Motor neuron (in vitro differentiated cells): Measurements from ENCODE around the gene UNC5A. TPM values are rescaled to one million over a fixed set of nuclear protein-coding genes. Genes with fewer than 3 reads are reported as not detected.

Experiments
- ATAC-seq, 8 experiments: fragments of 200-7000 bp; cut with Tn5 transposase; replicated peaks in 6 of 8; 2 replicates each; pipeline ENCODE4 v1.8.0; 2021; ENCODE audit warnings: mild to moderate bottlenecking in 8 of 8, moderate library complexity in 8 of 8
- H3K27ac ChIP-seq, 2 donors: fragments of 250-450 bp; sonication (Bioruptor Pico); 2 replicates each; pipeline ENCODE4 v1.9.0; 2021; ENCODE audit warnings: antibody characterized with exemption in 2 of 2, mild to moderate bottlenecking in 2 of 2, moderate library complexity in 1 of 2
- H3K4me1 ChIP-seq, 2 donors: fragments of 250-450 bp; sonication (Bioruptor Pico); replicated peaks in 1 of 2; 2 replicates each; pipeline ENCODE4 v1.6.1; 2021; ENCODE audit warnings: antibody characterized with exemption in 2 of 2, mild to moderate bottlenecking in 2 of 2, moderate library complexity in 1 of 2
- H3K4me3 ChIP-seq, 5 donors: fragments of 250-450 bp; sonication (Bioruptor Pico); 2 replicates each; pipeline ENCODE4 v1.9.0; 2021; ENCODE audit warnings: antibody characterized with exemption in 5 of 5, mild to moderate bottlenecking in 5 of 5, moderate library complexity in 4 of 5
- WGBS, 10 experiments: fragments of 450-650 bp; shearing (Covaris generic); methylation state at CpG; one replicate each; pipeline ENCODE4 v1.0.0; 2022; 5-methylcytosine and 5-hydroxymethylcytosine counted together
- in situ Hi-C, 9 experiments: fragments of 400-800 bp; cut with MboI; loops; one replicate each; pipeline ENCODE4 v1.15.0; 2021; ENCODE audit warnings: low sequenced_read_pairs in 9 of 9, low pct_unique_long_range_greater_than_20kb in 2 of 9; ENCODE audit not compliant: unreplicated experiment in 9 of 9
- total RNA-seq, 8 experiments: library from RNA; unstranded; fragments of 300-600 nt; gene quantifications; 2 replicates each; pipeline versions ENCODE4 v1.2.3 to v1.2.4, GENCODE V29; 2022

Gene UNC5A
- total RNA-seq, 8 experiments from 2014 or later = 0.22 to 4.4 (median 0.92) TPM

DNA sequence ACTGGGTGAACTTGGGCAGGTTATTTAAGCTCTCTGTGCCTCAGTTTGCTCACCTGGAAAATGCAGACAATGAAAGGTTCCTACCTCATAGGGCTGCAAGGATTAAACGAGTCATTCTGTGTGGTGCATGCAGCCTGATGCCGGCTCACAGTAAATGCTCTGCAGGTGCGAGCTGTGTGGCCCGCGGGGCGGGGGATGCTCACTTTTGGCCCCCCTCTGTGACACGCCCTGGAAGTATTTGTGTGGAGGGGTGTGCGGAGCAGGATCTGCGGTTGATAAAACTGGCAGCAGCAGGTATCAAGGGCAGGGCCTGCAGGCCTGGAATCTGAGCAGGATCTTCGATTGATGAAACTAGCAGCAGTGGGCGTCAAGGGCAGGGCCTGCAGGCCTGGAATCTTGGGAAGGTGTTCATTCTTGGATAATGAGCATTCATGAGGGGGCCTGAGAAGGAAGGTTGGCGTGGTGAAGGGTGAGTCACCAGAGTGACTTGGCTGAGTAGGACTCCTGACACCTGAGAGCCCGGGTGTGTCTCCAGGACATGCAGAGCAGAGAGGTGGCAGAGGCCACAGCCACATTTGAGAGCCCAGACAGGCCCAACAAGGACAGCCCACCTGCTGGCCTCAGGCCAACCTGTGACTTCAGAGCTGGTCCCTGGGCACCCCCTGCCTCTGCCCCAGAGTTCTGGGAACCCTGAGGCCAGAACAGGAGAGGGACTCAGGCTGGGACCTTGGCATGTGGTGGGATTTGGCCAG lies 11.9 kb downstream of the UNC5A start:
- no peak overlapping the region for H3K4me3 ChIP-seq
- peak in 5 of 8 experiments; percentile 7 to 37 (median 11) for ATAC-seq
- in situ Hi-C loops = no loop called here
- 43 to 100% (median 69%) methylated on average over 1 to 8 of the region's 13 CpGs; no CpG with 5 or more reads in 3 of the 10 experiments for WGBS, 10 experiments
- peaks cover 15 to 21% of the 10 kb centered on the region in 2 donors for H3K4me1 ChIP-seq
- peak overlapping the region; percentile 22 to 78 for H3K27ac ChIP-seq

DNA sequence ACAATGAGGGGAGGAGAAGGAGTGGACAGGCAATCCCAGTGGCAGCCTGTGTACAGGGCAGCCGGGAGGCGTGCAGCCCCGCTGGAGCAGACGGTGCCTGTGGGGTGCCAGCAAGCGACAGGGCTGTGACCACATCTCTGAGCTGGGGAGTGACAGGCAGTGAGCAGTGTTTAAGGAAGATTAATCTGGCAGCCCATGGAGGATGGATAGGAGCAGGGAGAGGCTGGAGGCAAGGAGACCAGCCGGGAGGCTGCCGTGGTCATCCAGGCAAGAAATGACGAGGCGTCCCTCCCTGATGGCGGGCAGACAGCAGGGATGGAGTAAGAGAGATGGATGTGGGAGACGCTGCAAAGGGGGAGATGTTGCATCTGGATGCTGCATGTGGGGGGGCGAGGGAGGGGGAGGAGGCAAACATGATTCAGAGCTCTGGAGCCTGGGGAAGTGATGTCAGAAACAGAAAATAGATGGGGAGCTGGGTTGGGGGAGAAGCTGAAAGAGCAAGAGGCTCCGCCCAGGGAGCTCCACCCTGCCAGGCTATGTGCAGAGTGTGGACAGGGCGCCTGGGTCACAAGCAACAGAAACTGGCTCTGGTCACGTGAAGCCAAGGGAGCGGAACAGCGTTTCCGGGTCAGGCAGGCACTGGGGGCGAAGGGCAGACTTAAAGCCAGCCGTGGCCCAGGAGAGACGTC lies 12.6 kb downstream of the UNC5A start:
- ATAC-seq = peak in 7 of 8 experiments; percentile 60 to 89 (median 86)
- in situ Hi-C loops = no loop called here
- Histone ChIP-seq H3K4me1 (peaks cover 15 to 22% of the 10 kb centered on the region in 2 donors), H3K4me3 (no peak overlapping the region), H3K27ac (peak overlapping the region; percentile 27 to 78)
- WGBS, 10 experiments = 67 to 100% methylated on average over 5 of the region's 21 CpGs; no CpG with 5 or more reads in 8 of the 10 experiments

DNA sequence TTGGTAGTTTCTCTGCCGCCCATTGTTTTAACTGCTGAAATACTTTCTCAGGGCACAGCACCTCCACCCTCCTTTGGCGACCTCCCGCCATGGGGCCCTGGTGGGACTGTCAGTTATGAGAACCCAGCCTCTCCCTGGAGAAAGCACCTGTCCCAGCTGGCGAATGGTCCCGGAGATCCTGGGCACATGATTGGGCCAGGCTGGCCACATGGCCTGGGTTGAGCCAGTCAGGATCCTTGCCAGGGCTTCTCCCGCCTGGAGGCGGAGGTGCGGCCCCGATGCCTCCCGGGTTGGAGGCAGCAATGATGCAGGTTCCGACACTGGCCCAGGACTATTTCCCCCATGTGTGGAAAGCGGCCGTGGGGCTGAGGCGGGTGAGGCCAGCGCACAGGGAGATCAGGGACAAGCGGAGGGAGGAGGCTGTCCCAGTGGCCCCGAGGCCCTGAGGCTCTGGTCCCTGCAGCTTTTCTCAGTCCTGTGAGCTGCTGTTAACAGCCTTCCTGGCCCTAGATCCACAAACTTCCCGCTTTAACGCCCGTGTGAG lies 13.6 kb downstream of the UNC5A start:
- 0 to 79% (median 60%) methylated on average over 1 to 14 of the region's 20 CpGs; no CpG with 5 or more reads in 1 of the 10 experiments for WGBS, 10 experiments
- Histone ChIP-seq H3K4me1 (peaks cover 18 to 20% of the 10 kb centered on the region in 2 donors), H3K4me3 (no peak overlapping the region), H3K27ac (no peak overlapping the region)
- in situ Hi-C loops = no loop called here
- peak in 1 of 8 experiments; percentile 68 for ATAC-seq

DNA sequence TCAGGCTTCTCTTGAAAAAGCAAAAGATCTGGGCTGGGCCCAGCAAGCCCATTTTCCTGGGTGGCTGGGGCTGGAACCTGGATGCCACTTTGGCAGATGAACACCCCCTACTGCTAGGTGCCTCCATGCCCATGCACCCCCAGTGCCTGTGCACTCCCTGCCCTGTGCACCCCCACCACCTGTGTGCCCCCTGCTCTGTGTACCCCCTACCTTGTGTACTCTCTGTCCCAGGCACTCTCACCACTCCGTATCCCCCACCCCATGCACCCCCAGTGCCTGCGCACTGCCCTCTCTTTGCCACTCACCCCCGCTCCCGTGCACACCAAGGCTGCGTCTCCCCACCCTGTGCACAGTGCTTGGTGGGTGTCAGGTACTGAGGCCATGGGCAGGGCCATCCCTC lies 14.2 kb downstream of the UNC5A start:
- Histone ChIP-seq H3K4me1 (peaks cover 18 to 20% of the 10 kb centered on the region in 2 donors), H3K27ac (no peak overlapping the region), H3K4me3 (no peak overlapping the region)
- 67% methylated on average over 2 of the region's 5 CpGs; no CpG with 5 or more reads in 9 of the 10 experiments for WGBS, 10 experiments
- in situ Hi-C loops = loop anchor here in 1 of 9 experiments (25.0 kb wide), 1 partner anchor 87 kb away; no protein-coding TSS in a partner anchor
- ATAC-seq = no peak

DNA sequence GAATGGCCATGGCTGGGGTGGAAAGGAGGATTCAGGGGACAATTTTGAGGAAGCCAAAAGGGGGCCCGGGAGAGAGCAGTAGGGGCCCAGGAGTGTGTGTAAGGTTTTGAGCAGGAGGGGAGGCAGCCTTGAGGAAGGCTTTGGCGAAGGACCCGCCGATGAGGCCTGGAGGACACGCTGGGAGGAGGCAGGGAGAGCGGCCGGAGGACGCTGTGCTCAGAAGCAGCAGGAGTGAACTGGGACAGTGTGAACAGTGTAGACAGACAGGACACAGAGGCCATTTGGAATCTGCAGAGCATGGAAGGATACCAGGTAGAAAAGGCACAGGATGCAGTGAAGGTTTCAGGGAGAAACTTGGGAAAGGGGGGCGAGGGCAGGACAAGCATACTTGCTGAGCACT lies 14.9 kb downstream of the UNC5A start:
- H3K4me1 ChIP-seq = peaks cover 20 to 22% of the 10 kb centered on the region in 2 donors
- WGBS, 10 experiments = 0 to 100% (median 80%) methylated on average over 1 to 4 of the region's 9 CpGs; no CpG with 5 or more reads in 5 of the 10 experiments
- no peak overlapping the region for H3K4me3 ChIP-seq
- no peak overlapping the region for H3K27ac ChIP-seq
- ATAC-seq = no peak
- in situ Hi-C loops = loop anchor here in 1 of 9 experiments (25.0 kb wide), 1 partner anchor 88 kb away; no protein-coding TSS in a partner anchor

DNA sequence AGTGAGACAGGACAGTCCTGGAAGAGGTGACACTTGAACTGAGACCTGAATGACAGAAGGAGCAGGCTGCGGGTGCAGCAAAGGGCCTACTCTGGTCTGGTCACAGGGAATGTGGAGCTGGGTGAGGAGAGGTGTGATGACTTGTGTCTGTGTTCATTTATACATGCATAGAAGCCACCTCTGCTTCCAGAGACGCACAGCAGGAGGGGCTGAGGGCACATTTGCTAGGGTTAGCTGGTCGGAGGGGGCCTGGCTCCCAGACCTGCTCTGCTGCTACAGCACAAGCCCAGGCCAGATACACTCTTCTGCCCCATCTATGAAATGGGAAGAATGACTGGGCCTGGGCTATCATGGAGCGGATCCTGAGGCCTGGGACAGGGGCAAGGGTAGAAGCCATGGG lies 15.6 kb downstream of the UNC5A start:
- no peak overlapping the region for H3K27ac ChIP-seq
- ATAC-seq = no peak
- H3K4me1 ChIP-seq = peaks cover 21 to 29% of the 10 kb centered on the region in 2 donors
- WGBS, 10 experiments = 20 to 86% (median 72%) methylated on average over 1 to 2 of the region's 4 CpGs; no CpG with 5 or more reads in 6 of the 10 experiments
- no peak overlapping the region for H3K4me3 ChIP-seq
- in situ Hi-C loops = loop anchor here in 1 of 9 experiments (25.0 kb wide), 1 partner anchor 89 kb away; no protein-coding TSS in a partner anchor

DNA sequence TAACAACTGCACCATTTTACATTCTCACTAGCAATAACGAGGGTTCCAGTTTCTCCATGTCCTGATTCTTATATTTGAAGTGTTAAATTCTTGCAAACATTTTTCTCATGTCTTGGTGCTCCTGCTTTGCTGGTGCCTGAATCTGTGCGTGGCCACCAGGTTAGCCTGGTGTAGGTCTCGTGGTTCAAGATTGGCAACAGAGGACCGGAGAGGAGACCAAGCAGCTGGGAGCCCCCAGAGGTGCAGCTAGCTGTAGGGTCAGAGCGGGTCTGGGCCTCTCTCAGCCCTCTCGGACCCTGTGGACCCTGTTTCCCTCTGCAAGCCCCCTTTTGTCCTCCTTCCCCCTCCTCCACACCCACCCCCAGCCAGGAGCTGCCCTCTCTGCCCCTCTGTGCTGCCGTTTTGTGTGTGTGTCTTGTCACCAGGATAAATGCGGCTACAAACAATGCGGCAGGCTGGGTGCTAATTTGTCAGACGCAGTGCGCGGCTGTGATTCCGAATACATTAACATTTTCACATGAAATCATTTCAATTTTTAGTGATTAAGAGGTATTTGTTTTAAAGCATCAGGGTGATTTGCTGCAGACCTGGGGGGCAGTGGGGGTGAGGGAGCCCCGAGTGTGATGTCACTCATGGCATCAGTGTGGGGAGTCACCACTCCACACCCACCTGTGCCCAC lies 17.5 kb downstream of the UNC5A start:
- ATAC-seq = peak in 1 of 8 experiments; percentile 11
- in situ Hi-C loops = loop anchor here in 1 of 9 experiments (25.0 kb wide), 1 partner anchor 91 kb away; no protein-coding TSS in a partner anchor
- no peak overlapping the region for H3K27ac ChIP-seq
- WGBS, 10 experiments = 20 to 80% (median 61%) methylated on average over 1 to 5 of the region's 14 CpGs; no CpG with 5 or more reads in 3 of the 10 experiments
- peaks cover 18 to 28% of the 10 kb centered on the region in 2 donors for H3K4me1 ChIP-seq
- no peak overlapping the region for H3K4me3 ChIP-seq

DNA sequence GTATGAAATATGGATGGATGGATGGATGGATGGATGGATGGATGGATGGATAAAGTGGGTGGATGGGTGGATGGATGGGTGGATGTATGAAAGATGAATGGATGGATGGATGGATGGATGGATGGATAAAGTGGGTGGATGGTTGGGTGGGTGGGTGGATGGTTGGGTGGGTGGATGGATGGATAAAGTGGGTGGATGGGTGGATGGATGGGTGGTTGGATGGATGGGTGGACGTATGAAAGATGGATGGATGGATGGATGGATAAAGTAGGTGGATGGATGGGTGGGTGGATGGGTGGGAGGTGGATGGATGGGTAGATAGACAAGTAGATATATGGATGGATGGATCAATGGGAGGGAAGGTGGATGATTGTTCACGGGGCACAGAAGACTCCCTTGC lies 19.0 kb downstream of the UNC5A start:
- H3K27ac ChIP-seq = no peak overlapping the region
- no peak overlapping the region for H3K4me3 ChIP-seq
- in situ Hi-C loops = loop anchor here in 1 of 9 experiments (25.0 kb wide), 1 partner anchor 92 kb away; no protein-coding TSS in a partner anchor
- WGBS, 10 experiments = 80% methylated on average over 1 of the region's 2 CpGs; no CpG with 5 or more reads in 9 of the 10 experiments
- ATAC-seq = no peak
- peaks cover 13 to 26% of the 10 kb centered on the region in 2 donors for H3K4me1 ChIP-seq

DNA sequence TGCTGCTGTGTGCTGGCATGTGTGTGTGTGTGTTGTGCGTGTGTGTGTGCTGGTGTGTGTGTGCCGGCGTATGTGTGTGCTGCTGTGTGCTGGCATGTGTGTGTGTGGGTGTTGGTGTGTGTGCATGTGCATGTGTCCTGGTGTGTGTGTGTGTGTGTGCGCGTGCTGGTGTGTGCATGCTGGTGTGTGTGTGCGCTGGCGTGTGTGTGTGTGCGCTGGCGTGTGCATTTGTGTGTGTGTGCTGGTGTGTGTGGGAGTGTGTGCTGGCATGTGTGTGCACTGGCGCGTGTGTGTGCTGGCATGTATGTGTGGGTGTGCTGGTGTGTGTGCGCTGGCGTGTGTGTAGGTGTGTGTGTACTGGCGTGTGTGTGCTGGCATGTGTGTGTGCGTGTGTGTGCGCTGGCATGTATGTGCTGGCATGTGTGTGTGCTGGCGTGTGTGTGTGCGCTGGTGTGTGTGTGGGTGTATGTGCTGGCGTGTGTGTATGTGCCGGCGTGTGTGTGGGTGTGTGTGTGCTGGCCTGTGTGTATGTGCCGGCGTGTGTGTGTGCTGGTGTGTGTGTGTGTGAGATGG lies 20.1 kb downstream of the UNC5A start:
- no peak overlapping the region for H3K27ac ChIP-seq
- ATAC-seq = peak in 1 of 8 experiments; percentile 11
- no peak overlapping the region for H3K4me3 ChIP-seq
- 40 to 100% (median 78%) methylated on average over 1 to 7 of the region's 23 CpGs; no CpG with 5 or more reads in 2 of the 10 experiments for WGBS, 10 experiments
- peaks cover 13 to 30% of the 10 kb centered on the region in 2 donors for H3K4me1 ChIP-seq
- in situ Hi-C loops = loop anchor here in 1 of 9 experiments (25.0 kb wide), 1 partner anchor 93 kb away; no protein-coding TSS in a partner anchor

DNA sequence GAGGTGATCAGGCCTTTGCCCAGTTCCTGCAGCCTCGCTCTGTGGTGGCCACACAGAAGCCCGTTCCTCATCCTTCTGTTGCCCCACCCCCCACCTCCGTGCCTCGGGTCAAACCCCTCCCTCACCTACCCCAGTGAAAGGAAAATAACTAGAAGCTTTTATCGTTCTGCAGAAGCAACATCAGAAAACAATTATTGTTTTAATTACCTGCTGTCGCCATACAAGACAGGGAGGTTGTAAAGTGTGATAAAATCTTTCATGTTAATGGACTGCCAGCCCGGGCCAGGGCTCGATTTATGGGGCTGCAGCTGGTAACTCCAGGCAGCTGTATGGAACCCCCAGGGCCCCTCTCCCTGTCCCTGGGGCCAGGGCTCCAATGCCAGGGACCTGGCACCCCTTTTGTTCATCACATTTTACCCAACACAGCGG lies 20.6 kb downstream of the UNC5A start:
- Histone ChIP-seq H3K4me1 (peaks cover 13 to 30% of the 10 kb centered on the region in 2 donors), H3K4me3 (no peak overlapping the region), H3K27ac (no peak overlapping the region)
- peak in 5 of 8 experiments; percentile 44 to 72 (median 58) for ATAC-seq
- 8 to 29% (median 20%) methylated on average over 1 to 7 of the region's 9 CpGs; no CpG with 5 or more reads in 5 of the 10 experiments for WGBS, 10 experiments
- in situ Hi-C loops = loop anchor here in 1 of 9 experiments (25.0 kb wide), 1 partner anchor 94 kb away; no protein-coding TSS in a partner anchor

DNA sequence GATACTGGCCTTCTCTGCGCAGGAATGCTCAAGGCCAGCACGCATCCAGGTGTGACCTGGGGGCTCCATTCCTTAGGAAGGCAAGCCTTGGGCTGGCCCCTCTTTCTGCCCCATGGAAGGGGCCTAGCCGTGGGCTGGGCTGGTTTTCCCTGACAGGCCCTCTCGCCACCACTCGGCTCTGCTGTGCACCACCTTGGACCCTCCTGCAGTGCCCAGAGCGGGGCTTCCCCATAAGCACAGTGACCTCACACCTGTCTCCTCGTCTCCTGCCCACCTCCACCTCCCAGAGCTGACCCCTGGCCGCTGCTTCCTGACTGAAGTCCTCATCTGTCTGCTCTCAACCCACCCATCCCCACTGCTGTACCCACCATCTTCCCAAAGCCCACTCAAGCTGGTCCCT lies 21.1 kb downstream of the UNC5A start:
- ATAC-seq = no peak
- in situ Hi-C loops = loop anchor here in 1 of 9 experiments (25.0 kb wide), 1 partner anchor 94 kb away; no protein-coding TSS in a partner anchor
- Histone ChIP-seq H3K27ac (no peak overlapping the region), H3K4me3 (no peak overlapping the region), H3K4me1 (peaks cover 13 to 30% of the 10 kb centered on the region in 2 donors)
- WGBS, 10 experiments = 10 to 100% (median 64%) methylated on average over 1 to 2 of the region's 8 CpGs; no CpG with 5 or more reads in 4 of the 10 experiments
